GM18868 (cell line): ENCODE data around the gene INF2.

Experiments
- ATAC-seq: cut with Tn5 transposase; IDR thresholded peaks from one replicate; pipeline ENCODE4 v1.9.1; 2021; ENCODE audit warnings: mild to moderate bottlenecking, moderate library complexity; ENCODE audit not compliant: unreplicated experiment

INF2 gene

GRCh38 chr14:104767634-104767918 is 78.2 kb downstream of the INF2 start:
- ATAC-seq = no peak

DNA sequence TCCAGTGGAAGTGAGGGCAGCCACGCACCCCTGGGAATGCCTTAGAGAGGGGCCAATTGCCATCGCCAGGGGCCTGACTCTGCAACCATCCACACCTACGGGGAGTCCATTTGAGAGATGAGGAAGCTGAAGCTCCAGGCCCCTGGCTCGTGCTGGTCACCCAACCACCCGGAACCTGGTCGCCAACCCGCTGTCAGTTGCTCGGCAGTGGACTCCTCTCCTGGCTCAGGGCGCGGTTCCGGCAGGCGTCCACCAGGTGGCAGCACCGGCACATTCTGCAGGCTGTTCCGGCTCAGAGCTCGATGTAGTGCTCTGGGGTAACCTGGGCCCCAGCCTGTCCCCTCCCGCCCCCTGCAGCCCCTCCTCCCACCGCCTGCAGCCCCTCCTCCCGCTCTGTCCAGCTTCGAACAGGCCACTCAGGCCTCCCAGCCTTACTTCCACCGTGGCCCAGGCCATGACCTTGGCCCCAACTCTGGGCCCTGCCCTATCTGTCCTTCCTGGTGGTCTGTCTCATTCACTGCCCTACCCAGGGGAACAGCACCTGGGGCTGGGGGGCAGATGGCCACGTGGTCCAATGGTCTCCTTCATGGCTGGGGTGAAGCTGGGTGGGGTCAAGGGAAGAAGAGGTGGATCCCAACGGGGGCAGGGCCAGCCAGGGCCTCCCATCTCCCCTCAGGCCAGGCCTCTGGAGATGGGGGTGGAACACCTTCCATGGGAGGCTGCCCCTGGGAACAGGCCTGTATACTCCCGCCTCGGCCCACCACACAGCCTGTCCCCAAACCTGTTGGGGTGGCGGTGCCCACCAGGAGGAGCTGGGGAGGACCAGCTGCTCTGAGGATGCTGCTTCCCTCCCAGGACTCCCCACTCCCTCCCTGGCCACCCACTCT is 79.3 kb downstream of the INF2 start:
- ATAC-seq = peak; percentile 80

GRCh38 chr14:104769324-104770071 is 80.1 kb downstream of the INF2 start:
- ATAC-seq = no peak

DNA sequence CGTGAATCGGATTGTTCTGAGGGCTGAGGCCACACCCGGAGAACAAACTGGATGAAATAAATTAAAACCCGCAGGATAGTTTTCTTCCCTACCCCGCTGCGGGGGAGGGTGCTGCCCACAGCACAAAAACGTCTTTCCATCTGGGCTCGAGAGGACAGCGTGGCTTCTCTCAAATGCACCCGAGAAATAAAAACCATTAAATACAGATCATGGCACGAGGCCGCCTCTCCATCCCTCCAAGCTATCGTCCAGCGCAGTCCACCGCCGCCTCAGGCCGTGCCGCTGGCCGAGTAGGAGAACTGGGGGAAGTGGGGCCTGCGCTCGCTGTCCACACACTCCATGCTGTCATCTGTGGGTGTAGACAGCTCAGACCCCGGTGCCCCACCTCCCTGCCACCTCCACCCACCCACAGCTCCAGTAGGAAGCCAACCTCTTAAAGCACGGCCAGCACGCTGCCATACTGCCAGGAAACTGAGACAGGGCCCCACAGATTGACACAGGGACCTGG is 80.7 kb downstream of the INF2 start:
- ATAC-seq = no peak

- no peak for ATAC-seq
These were observed 81.4 kb downstream of the INF2 start for GRCh38 chr14:104770851-104771272.

GRCh38 chr14:104771374-104771773 is 82.0 kb downstream of the INF2 start:
- no peak for ATAC-seq
